Measurements from ENCODE around the gene PTPRK. TPM values are rescaled to one million over a fixed set of nuclear protein-coding genes. Genes with fewer than 3 reads are reported as not detected.

PTPRK gene
- total RNA-seq, 1 experiment from 2014 or later, result 53.8 TPM

DNA sequence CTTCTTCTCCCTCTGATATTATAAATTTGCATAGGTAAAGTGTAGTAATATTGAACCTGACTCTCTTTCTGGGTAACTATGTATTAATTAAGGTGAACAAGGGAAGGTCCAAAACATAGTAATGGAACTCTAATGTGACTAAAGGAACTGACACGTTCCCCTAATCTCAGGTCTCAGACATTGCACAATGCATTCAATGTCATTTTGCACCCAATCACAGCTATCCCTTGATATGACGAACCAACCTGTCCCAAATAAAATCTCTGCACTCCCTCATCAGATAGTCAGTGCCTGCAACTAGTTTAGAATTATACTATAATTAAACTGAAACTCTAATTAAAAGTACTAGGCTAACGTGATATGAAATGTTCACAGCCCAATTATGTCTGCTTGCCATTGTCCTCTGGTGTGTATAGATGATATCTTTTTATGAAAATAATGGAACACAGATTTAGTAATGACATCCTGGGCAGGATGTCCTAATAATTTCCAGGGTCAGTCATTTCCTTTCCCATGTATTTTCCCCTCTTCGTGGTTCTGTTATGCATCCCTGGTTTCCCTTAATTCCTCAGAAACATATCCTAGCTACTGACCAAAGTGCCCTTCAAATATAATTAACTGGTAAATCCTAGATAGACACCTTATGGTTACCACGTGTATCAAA lies 36.8 kb downstream of the PTPRK start:
- Histone ChIP-seq H3K4me3 (ENCODE audit: low read length) (no peak overlapping the region), H3K36me3 (ENCODE audit: low read depth, low read length) (no peaks in the 10 kb centered on the region), H3K79me2 (ENCODE audit: low read length) (peaks cover 91% of the 10 kb centered on the region), H3K27me3 (ENCODE audit: low read length) (no peaks in the 10 kb centered on the region), H3K4me1 (ENCODE audit: insufficient read depth, low read length) (peaks cover 10% of the 10 kb centered on the region; the same call in 1 of the 2 replicates), H3K27ac (ENCODE audit: low read length) (0 out of 2 replicates have a peak overlapping the region, but pooled peaks have one; percentile 7), H3F3A (ENCODE audit: low read length, unreplicated experiment) (no peaks in the 10 kb centered on the region), H3K9me3 (ENCODE audit: low read length) (no peaks in the 10 kb centered on the region), H3K9ac (ENCODE audit: low read length) (no peak overlapping the region), H3K9me2 (replicated peaks; ENCODE audit: low read length) (no peaks in the 10 kb centered on the region), H3K4me2 (ENCODE audit: low read length) (no peak overlapping the region), H2AFZ (ENCODE audit: low read length) (no peak overlapping the region), H4K20me1 (ENCODE audit: low read length) (no peaks in the 10 kb centered on the region)
- no peak for ATAC-seq
- intact Hi-C loops (cut with micrococcal nuclease), result no loop called here
- BruUV-seq (replicated peaks), result no TSS peak
- ChIA-PET CTCF (interaction anchor here (0.6 kb wide), 1 partner anchor 12 kb away, joined by 3 read pairs; no protein-coding TSS in a partner anchor), POLR2A (ENCODE audit: unreplicated experiment) (no interaction called here)
- no peak for DNase-seq
- TF ChIP-seq EZH2 (IDR thresholded peaks at IDR 0.05; ENCODE audit: low read length, unreplicated experiment), result no peak
- TF ChIP-seq, protein P1, sequence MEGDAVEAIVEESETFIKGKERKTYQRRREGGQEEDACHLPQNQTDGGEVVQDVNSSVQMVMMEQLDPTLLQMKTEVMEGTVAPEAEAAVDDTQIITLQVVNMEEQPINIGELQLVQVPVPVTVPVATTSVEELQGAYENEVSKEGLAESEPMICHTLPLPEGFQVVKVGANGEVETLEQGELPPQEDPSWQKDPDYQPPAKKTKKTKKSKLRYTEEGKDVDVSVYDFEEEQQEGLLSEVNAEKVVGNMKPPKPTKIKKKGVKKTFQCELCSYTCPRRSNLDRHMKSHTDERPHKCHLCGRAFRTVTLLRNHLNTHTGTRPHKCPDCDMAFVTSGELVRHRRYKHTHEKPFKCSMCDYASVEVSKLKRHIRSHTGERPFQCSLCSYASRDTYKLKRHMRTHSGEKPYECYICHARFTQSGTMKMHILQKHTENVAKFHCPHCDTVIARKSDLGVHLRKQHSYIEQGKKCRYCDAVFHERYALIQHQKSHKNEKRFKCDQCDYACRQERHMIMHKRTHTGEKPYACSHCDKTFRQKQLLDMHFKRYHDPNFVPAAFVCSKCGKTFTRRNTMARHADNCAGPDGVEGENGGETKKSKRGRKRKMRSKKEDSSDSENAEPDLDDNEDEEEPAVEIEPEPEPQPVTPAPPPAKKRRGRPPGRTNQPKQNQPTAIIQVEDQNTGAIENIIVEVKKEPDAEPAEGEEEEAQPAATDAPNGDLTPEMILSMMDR (conservative IDR thresholded peaks at IDR 0.05; ENCODE audit: low read depth, low read length), result no peak
- no peak for TF ChIP-seq EZH2phosphoT487 (IDR thresholded peaks at IDR 0.05; ENCODE audit: borderline replicate concordance, low read length)

DNA sequence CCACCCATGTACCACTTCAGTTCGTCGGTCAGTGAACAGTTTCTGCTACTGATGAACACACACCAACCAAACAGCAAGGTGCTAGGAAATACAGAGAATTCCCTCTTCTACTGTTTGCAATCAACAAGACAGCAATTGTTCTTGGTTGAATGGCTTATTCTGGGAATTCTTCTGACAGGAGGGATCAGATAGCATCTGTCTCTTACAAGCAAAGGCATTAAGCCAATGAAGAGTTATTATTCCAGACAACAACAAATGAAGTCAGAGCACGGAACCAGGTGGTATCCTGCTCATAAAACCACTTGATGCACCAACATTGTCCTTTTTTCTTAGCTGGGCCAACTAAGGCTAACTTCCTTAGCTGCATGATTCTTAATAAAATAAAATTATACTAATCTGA lies 37.8 kb downstream of the PTPRK start:
- Histone ChIP-seq H3K9me3 (ENCODE audit: low read length) (no peaks in the 10 kb centered on the region), H2AFZ (ENCODE audit: low read length) (no peak overlapping the region), H4K20me1 (ENCODE audit: low read length) (no peaks in the 10 kb centered on the region), H3K36me3 (ENCODE audit: low read depth, low read length) (no peaks in the 10 kb centered on the region), H3K4me1 (ENCODE audit: insufficient read depth, low read length) (0 out of 2 replicates have a peak, but pooled peaks cover 5% of the 10 kb centered on the region), H3K4me3 (ENCODE audit: low read length) (no peak overlapping the region), H3K27ac (ENCODE audit: low read length) (no peak overlapping the region), H3K4me2 (ENCODE audit: low read length) (no peak overlapping the region), H3K9ac (ENCODE audit: low read length) (no peak overlapping the region), H3K9me2 (replicated peaks; ENCODE audit: low read length) (no peaks in the 10 kb centered on the region), H3F3A (ENCODE audit: low read length, unreplicated experiment) (no peaks in the 10 kb centered on the region), H3K79me2 (ENCODE audit: low read length) (peaks cover 92% of the 10 kb centered on the region), H3K27me3 (ENCODE audit: low read length) (no peaks in the 10 kb centered on the region)
- ChIA-PET CTCF (interaction anchor here (0.6 kb wide), 1 partner anchor 11 kb away, joined by 3 read pairs; no protein-coding TSS in a partner anchor), POLR2A (ENCODE audit: unreplicated experiment) (no interaction called here)
- DNase-seq (no peak), ATAC-seq (no peak)
- TF ChIP-seq, protein P1 (conservative IDR thresholded peaks at IDR 0.05; ENCODE audit: low read depth, low read length), result no peak
- TF ChIP-seq EZH2 (IDR thresholded peaks at IDR 0.05; ENCODE audit: low read length, unreplicated experiment), result no peak
- no peak for TF ChIP-seq EZH2phosphoT487 (IDR thresholded peaks at IDR 0.05; ENCODE audit: borderline replicate concordance, low read length)
- BruUV-seq (replicated peaks), result no TSS peak
- intact Hi-C loops (cut with micrococcal nuclease), result no loop called here

- H3K9me2 ChIP-seq (replicated peaks; ENCODE audit: low read length), result no peaks in the 10 kb centered on the region
- no peaks in the 10 kb centered on the region for H4K20me1 ChIP-seq (ENCODE audit: low read length)
- TF ChIP-seq EZH2phosphoT487 (IDR thresholded peaks at IDR 0.05; ENCODE audit: borderline replicate concordance, low read length) (no peak), EZH2 (IDR thresholded peaks at IDR 0.05; ENCODE audit: low read length, unreplicated experiment) (no peak)
- TF ChIP-seq, protein P1 (conservative IDR thresholded peaks at IDR 0.05; ENCODE audit: low read depth, low read length), result no peak
- ChIA-PET CTCF (no interaction called here), POLR2A (ENCODE audit: unreplicated experiment) (interaction anchor here (0.5 kb wide), 1 partner anchor 40 kb away, joined by 3 read pairs; the partner anchor contains the start of gene PTPRK)
- no peak overlapping the region for H2AFZ ChIP-seq (ENCODE audit: low read length)
- H3K9me3 ChIP-seq (ENCODE audit: low read length), result no peaks in the 10 kb centered on the region
- H3K4me3 ChIP-seq (ENCODE audit: low read length), result no peak overlapping the region
- H3K79me2 ChIP-seq (ENCODE audit: low read length), result peaks cover 90% of the 10 kb centered on the region
- H3F3A ChIP-seq (ENCODE audit: low read length, unreplicated experiment), result no peaks in the 10 kb centered on the region
- H3K4me2 ChIP-seq (ENCODE audit: low read length), result no peak overlapping the region
- intact Hi-C loops (cut with micrococcal nuclease), result no loop called here
- H3K4me1 ChIP-seq (ENCODE audit: insufficient read depth, low read length), result no peaks in the 10 kb centered on the region
- DNase-seq, result no peak
- no peak overlapping the region for H3K9ac ChIP-seq (ENCODE audit: low read length)
- no peak for ATAC-seq
- no peaks in the 10 kb centered on the region for H3K27me3 ChIP-seq (ENCODE audit: low read length)
- BruUV-seq (replicated peaks), result no TSS peak
- no peaks in the 10 kb centered on the region for H3K36me3 ChIP-seq (ENCODE audit: low read depth, low read length)
- no peak overlapping the region for H3K27ac ChIP-seq (ENCODE audit: low read length)
Observed at GRCh38 chr6:128479991-128480390, 40.4 kb downstream of the PTPRK start.

Data from PC-3 (cell line).